GM19240 (cell line): Measurements from ENCODE around the gene HES2.
"Not testable (repeated sequence)": the region's sequence is repeated elsewhere in the genome, so short reads cannot be mapped to it uniquely, and the experiment has no call there.

ENCODE experiments used
- DNase-seq: peaks from one replicate; pipeline ENCODE4 v3.0.0; 2011; ENCODE audit warnings: low spot score; ENCODE audit not compliant: insufficient read length

HES2 gene, protein sequence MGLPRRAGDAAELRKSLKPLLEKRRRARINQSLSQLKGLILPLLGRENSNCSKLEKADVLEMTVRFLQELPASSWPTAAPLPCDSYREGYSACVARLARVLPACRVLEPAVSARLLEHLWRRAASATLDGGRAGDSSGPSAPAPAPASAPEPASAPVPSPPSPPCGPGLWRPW

DNA sequence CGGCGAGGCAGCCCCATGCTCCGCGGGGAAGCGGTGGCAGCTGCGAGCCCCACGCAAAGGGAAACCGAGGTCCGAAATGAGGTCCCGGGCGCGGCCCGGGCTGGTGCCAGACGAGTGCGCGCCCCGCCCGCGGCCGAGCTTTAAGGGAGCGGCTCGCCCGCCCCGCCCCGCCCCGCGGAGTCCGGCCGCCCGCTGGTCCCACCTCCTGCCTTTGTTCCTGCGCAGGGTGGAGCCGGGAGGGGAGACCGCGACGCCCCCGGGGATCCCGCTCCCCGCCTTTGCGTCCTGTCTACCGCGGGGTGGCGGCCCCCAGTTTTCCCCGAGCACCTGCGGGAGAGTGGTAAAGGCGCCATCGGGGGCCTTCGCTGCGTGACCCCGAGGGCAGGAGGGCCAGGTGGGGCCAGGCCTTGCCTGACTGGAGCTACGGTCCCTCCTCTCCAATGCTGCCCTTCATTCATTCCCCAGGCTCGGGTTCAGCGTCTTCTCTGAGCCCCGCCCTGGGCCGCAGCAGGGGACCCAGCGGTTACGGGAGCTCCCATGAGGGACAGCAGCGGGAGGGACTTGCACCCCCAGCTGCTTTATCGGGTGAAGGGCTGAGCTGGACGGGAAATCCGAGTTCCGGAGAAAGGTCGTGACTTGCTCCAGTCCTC lies at the start of gene HES2:
Gene HES2 (minus strand): TSS at position 116 of the 650 bp plus-strand sequence. CDS start 99 bp downstream, at position 17.
- DNase-seq: no peak

DNA sequence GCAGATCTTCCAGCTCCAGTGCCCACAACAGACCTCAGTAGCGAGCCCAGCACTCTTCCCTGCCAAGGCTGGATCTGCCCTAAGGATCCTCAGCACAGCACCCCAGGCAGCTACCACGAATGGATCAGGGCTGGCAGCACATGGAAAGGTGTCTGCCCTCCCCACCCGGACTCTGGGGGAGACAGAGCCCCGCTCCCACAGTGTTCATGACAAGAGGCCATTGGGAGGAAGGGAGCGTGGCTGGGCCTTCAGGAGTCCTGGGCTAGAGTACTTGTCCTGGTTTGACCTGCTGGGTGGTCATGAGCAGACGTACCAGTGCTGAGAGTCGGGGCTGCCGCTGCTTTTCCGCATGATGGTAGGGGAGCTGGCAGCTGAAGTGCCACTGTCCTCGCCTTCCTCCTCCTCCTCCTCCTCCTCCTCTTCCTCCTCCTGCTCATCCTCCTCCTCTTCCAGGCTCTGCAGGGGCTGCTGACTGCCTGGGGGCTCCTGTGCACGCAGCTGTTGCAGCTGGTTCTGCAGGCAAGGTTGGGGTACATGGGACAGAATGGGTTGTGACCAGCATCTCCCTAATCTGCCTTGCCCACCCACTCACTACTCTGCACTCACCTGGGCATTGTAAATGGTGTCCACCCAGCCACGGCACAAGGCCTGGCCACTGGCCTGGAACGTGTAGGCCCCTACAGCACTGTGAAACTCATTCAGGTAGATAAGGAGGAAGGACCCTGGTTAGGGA lies 49.2 kb upstream of the HES2 start:
- no peak for DNase-seq

DNA sequence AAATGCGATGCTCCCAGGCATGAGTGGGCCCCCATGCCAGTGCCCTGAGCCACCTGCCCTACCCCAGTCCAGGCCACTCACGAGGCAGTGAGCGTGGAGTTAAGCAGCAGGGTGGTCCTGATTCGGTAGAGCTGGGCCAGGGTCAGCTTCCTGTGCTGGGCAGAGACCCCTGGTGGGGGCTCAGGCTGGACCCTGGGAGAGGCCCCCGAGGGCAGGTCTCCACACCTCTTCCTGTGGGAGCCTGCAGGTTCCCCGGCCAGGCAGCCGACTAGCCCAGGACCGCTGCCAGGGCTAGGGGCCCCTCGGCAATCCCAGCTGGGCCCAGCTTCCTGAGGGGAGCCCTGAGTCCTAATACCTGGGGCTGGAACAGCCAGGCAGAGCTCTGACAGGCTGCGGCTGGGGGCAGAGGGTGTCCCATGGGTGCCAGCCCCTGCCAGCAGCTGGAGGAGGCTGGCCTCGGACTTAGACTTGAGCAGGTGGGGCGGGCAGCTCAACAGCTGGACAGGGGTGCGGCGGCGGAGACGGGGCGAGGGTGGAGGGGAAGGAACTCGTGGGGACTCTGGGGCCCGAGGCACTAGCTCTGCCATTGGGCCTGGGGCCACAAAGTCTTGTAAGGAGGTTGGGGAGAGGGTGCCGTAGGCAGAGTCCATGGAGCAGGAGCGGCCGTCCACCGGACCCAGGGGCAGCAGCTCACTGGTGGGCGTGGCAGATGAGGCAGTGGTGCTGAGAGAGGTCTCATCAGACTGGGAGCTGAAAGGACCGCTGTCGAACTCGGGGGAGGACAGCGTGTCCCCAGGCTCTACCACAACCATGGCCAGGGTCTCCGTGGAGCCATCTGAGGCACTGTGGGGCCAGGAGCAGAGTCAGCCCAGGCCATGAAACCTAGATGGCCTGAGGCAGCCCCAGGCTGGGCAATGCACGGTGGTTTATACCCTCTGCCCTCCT lies 48.3 kb upstream of the HES2 start:
- no peak for DNase-seq

DNA sequence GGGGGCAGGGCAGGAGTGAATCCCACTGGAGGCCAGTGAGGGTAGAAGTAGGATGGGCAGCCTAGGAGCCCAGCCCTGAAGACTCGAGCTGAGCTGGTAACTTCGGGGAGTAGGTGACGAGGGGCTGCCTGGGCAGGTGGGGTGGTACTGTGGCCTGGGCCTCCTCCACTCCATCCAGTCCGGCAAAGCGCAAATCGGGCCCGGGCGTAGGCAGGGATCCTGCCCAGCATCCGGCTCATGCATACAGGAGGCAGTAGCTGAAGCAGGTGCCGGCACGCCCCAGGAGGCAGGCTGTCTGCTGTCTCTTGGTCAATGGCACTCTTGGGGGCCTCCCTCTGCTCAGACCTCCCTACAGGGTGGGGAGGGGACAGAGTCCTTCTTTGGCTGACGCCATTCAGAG lies 47.5 kb upstream of the HES2 start:
- DNase-seq: no peak

DNA sequence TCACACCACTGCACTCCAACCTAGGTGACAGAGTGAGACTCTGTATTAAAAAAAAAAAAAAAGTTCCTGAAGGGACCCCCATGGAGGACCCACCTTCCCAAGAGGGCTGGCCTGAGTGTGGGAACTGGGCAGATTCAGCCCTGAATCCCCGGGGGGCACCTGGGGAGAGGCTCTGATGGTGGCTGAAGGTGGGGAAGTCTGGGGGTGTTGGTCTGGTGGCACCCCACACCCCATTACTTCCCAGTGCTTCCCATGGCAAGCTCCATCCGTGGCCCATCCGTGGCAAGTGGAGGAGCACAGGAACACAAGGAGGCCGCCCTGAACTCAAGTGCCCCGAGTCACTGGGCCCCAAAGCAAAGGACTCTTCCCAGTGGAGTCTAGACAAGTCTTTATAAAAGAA lies 47.0 kb upstream of the HES2 start:
- no peak for DNase-seq

DNA sequence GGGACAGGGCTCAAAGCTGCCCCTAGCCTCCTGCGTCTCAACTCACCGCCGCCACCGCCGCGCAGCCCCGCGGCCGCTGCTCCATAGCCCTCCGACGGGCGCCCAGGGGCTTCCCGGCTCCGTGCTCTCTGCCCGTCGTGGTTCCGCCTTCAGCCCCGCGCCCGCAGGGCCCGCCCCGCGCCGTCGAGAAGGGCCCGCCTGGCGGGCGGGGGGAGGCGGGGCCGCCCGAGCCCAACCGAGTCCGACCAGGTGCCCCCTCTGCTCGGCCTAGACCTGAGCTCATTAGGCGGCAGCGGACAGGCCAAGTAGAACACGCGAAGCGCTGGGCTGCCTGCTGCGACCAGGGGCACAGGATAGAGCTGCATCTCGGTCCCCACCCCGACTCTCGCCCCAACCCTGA lies 46.3 kb upstream of the HES2 start, which contains the start of gene TNFRSF25:
Gene TNFRSF25 (minus strand): TSS at position 151 of the 400 bp plus-strand sequence. CDS start 66 bp downstream, at position 85.
- DNase-seq: no peak

DNA sequence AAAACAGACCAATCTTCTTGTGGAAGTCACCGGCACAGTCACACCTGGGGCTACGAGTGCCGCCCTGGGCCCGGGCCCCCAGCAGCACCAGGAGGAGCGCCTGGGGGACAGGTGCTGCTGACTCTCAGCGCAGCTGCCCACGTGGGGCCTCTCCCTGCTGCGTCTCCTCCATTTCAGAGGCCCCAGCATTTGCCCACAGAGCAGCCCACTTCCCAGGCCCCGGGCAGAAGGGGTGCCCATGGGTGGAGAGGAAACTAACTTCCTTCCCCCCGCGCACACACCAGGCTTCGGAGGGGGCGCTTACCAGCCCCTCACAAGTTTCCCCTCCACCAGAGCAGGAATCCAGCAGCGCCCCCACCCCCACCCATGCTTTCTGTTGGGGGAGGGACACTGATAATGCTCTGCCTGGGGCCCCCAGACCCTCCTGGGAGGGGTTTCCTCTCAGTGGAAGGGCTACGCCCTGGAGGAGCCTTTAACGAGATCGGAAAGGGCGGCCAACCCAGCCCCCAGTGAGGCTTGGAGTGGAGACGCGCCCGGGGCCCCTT lies 45.8 kb upstream of the HES2 start:
- DNase-seq: no peak

DNA sequence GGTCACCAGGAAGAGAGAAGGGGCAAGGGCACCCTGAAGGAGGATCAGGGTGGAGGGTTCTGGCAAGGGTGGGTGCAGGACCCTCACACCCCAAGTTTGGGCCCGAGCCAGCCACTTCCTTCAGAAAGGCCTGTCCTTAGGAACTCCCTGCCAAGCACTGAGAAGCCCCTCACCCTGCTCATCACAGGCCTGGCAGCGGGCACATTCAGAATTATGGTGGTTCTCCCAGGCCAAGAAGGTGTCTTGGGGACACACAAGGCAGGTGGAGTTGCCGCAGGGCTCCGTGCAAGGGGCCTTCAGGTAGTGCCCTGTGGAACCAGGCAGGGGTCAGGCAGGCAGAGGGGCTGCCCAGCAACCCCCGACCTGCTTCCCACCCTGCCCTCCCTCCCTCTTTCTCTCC lies 45.2 kb upstream of the HES2 start:
- DNase-seq: no peak

DNA sequence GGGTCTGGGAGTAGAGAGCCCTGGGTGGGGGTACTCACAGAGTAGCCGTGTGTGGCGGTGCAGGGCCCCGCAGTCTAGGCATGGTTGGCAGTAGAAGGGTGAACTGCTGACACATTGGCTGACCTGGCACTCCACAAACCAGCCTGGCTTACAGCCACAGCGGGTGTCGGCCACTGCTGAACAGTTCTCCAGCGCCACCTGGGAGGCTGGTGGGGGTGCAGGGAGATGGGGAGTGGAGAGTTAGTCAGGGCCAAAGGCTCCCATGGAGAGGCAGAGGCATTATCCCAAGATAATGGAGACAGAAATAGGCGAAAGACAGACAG lies 44.8 kb upstream of the HES2 start:
- no peak for DNase-seq

DNA sequence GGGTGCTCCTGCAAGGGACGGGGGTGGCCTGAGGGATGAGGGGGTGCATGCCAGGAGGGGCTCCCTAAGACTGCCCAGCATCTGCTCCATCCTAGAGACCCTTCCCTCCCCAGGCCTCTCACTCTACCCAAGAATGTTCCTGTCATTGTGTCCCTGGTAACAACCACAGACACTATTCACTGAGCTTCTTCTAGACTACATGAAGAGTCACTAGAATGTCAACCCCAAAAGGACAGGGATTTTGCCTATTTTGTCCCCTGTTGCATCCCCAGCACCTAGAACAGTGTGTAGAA lies 43.3 kb upstream of the HES2 start:
- DNase-seq: no peak

DNA sequence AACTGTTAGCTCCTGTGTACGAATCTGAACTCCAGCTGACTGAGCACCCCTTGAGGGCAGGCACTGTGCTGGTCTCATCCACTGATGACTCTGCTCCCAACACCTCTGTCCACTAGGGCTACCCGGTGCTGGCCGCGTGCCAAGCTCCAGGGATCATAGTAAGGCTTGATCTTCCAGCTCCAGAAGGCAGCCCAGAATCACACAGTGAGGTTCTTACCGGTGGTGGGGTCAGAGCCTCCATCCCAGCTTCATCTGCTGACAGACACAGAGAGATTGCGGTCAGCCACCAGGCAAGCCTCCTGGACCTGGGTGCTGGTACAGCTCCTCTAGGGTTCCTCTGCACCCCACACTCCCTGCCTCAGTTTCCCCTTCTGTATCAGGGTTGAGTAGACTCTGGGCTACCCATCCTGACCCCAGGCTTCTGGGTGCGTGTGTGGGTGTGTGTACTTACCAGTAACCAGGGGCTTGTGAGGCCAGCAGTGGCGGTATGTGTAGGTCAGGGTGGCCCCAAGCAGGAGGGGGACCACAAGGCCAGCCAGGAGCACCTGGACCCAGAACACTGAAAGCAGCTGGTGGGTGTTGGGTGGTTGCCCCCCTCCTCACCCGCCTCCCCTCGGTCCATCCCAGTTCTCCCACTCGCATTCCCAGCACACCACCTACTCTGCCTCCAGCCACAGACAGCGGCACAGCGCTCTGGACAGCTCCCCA lies 42.8 kb upstream of the HES2 start:
- DNase-seq: no peak

DNA sequence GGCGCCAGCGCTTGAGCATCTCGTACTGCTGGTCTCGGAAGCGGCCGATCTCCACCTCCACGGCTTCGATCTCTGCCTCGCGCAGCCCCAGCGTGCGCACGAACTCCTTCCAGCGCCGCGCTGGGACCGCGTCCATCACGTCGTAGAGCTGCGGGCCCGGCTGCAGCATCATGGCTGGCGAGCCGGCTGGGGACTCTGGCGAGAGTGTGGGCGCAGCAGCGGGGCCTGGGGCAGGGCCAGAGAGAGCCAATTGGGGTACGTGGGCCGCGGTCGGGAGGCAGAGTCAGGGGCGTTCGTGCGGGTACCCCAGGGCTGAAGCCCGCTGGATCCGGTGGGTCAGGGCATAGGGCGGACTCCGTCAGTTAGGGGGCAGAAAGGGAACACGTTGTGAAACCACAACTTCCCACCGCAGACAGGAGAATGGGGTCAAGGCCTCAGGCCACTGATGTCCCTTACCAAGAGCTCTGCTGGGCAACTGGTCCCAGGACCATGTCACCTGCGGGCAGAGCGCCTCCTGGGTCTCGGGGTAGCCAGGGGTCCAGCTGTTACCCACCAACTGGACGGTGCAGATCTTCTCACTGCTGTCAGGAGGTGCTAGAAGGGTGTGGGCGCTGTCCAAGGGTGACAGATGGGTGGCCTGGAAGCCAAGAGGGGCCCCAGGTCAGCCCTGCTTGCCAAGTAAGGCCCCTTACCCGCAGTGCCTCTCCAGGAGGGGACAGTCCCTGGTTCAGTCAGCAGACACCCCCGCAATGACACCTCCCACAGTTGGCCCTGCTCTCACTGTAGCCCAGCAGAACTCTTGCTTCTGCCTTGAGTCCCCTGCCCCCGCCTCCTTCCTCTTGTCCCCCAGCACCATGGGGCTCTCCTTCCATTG lies 42.1 kb upstream of the HES2 start:
- no peak for DNase-seq

DNA sequence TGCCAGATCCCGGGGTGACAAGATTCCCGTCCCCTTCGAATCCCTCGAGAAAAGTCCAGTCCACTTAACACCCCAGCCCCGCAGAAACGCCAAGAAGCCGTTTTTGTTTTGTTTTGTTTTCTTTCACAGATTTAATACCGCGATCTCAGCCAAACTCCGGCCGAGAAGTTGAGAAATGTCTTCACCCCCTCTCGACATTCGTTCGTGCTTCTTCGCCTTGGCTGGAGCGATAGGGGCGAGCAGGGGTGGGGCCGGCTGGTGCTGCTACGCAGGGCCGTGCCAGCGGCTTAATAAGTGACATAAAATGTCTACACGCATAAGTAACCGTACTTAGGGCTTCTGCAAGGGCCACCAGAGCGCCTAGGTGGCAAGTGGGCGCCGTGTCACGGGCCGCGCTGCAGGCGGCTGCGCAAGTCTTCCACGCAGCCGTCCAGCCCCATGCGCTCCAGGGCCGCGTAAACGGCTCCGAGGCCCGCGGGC lies 41.4 kb upstream of the HES2 start:
- no peak for DNase-seq

DNA sequence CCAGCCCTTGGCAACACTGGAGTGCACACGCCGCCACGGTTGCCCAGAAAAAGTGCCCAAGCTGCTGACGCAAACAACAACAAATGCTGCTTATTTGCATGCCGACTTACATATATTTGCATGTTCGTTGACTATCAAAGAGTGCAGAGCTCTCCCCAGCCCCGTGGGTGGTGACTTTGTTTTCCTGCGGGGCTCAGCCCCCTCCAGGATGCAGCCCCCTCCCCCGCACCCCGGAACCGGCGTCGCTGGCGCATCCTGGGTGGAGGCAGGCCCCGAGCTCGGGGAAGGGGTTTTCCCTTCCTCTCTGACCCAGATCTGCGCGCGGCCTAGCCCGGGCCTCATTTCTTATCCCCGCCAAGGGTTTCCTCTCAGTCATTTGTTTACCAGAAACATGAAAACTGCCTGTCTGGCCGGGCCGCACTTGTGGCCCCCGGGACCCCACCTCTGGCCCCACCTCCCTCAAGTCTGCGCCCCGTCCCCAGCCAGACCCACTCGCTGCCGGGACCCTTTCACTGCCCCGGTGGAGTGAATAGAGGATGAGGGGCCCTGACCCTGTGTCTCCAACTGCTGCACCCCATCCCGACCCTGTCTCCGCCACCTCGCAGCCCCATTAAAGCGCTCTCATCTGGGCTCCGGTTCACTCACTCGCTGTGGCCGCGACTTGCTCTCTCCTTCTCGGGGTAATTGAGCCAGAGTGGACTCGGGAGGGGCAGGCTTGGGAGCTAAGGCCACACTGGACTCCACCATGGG lies 40.8 kb upstream of the HES2 start:
- peak; percentile 62 for DNase-seq

DNA sequence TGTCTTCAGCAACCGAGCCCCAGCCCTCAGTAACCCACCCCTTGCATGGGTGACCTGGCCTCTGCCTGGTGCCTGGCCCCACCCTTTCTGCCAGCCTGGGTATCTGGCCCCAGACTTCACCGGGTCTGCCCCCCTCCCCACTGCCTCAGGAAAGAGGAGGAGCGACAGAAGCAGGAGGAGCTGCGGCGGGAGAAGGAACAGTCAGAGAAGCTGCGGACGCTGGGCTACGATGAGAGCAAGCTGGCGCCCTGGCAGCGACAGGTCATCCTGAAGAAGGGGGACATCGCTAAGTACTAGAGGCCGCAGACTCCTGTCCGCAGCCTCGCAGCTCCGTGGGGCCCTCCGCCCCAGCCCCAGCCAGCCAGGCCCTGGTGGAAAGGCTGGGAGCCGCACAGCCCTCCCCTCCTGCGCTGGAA lies 40.1 kb upstream of the HES2 start:
- DNase-seq: no peak

DNA sequence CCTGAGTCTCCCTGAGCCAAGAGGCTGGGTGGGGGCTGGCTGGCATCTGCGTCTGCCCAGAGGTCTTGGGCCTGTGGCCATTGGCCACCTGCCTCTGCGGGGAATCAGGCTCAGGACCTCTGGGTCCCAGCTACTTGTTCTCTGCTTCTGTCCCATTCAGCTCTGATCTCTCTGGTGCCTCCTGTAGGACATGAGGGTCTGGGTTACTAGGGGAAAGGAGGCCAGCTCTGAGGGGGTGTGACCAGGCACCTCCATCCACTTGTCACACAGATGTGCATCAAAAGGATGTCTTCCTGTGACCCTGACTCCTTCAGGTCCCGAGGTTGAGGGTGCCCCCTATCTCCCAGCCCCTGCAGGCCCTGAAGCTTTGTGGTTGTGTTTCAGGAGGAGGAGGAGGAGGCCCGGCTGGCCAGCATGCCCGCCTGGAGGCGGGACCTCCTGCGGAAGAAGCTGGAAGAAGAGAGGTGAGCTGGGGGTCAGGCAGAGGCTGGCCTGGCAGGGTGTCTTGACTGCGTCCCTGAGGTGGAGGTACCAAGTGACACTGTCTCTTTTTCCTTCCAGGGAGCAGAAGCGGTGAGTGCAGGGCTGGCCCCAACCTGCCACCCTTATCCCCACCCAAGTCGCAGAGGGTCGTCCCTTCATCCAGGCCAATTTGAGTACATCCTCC lies 37.2 kb upstream of the HES2 start:
- DNase-seq: no peak

DNA sequence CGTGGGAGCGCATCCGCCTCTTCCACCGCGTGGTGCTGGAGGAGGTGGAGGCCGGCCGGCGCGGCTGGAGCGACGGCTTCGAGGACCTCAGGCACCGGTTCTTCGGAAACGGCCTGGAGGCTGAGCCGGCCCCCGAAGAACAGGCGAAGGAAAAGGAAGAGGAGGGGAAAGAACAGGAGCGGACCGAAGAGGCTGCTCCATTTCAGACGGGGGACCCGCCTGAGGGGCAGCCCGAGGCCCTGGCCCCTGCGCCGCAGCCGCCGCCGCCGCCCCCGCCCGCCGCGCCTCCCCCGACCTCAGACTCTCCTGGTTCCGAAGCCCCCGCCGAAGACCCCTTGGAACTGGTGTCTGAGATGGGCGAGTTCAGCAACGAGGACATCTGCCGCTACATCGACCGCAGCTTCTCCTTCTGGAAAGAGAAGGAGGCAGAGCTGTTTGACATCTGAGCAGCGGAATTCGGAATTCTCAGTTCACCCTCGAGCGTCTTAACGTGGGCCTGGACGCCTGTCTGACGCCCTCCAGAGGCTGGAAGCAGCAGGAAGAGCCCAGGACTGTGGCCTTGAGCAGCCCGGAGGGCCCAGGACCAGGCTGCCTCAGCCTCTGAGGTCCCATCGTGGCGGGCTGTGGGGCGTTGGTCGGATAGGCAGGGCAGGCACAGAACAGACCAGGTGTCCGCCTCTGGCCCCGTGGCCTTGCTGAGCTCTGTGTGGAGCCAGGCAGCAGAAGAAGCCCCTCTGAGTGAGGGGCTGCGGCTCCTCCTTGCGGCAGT lies 36.2 kb upstream of the HES2 start:
- DNase-seq: not testable (repeated sequence)
